ENCODE data around the gene ELL.

ELL gene

GRCh38 chr19:18442941-18443340 is 78.9 kb downstream of the ELL start:
- DNase-seq: no peak

GRCh38 chr19:18441804-18442788 is 79.8 kb downstream of the ELL start:
- DNase-seq: no peak

DNA sequence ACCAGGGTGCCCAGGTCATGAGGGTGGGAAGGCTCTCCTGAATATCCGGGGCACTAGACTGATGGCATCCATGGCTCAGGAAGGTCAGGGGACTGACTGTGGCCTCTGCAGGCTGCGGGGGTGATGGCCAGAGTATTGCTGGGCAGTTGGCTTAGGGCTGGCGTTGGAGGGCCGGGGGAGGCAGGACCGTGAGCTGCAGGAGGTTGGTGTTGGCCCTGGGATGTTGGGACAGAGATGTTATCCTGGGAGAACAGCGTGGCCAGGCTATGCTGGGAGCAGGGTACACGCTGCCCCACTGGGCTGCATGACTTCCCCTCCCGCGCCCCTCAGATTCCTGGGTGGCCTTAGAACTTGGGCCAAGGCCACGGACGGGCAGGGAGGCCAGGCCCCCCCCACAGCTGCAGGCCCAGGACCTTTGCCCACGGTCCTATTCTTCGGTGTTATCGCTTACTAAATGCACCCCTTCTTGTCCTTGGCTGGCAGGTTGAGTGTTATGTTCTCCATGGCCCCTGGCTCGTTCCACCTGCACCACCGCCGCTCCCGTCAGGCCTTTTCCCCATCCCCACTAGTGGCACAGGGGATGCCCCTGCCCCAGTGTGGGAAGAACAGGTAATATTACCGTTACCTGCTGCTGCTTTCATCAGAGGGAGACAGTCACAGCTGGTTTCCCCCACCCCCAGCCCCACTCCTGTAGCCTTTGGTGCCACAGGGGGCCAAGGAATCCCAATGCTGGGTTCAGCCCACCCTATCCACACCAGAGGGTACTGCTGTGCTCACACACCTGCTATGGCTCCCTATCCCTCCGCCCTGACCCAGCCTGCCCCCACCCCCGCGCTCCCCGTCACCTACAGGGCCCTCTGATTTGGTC is 80.7 kb downstream of the ELL start:
- DNase-seq: no peak

GRCh38 chr19:18440415-18440877 is 81.4 kb downstream of the ELL start:
- no peak for DNase-seq

- DNase-seq: no peak
These were observed 82.0 kb downstream of the ELL start for GRCh38 chr19:18439910-18440237.

DNA sequence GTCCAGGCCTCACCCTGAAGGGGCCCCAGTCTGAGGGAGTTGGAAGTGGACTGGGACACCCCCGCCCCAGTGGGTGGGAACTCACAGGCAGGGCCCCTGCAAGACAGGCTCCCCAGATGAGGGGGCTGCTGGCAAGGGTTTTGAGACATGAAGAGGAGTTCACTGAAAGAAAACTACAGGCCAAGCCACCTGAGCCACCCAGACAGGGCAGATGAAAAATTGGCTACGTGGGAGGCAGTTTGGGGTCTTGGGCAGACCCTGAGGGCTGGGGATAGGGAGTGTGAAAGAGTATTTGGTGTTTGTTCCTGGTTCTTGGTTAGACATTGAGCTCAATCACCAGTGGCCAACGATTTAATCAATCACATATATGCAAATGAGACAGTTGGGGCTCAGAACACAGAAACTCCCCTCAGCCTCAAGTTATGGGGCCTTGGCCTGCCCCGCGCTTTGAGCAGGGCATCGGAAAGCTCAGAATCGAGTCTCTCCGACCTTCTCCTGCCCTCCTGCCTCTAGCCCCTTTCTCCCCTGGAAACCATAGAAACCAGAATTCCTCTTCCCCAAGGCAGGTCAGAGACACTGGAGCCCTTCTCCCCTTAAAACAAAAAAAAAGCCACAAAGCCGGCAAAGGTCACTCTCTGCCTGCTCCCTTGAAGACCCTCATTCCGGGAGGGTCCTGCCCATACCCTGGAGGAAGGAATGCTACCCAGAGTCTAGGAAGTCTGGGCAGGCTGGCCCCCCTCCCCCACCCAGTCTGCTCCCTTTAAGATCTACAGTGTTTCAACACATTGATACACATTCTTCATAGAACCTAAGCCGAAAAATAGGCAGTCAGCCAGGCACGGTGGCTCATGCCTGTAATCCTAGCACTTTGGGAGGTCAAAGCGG is 82.6 kb downstream of the ELL start:
- DNase-seq: no peak

DNA sequence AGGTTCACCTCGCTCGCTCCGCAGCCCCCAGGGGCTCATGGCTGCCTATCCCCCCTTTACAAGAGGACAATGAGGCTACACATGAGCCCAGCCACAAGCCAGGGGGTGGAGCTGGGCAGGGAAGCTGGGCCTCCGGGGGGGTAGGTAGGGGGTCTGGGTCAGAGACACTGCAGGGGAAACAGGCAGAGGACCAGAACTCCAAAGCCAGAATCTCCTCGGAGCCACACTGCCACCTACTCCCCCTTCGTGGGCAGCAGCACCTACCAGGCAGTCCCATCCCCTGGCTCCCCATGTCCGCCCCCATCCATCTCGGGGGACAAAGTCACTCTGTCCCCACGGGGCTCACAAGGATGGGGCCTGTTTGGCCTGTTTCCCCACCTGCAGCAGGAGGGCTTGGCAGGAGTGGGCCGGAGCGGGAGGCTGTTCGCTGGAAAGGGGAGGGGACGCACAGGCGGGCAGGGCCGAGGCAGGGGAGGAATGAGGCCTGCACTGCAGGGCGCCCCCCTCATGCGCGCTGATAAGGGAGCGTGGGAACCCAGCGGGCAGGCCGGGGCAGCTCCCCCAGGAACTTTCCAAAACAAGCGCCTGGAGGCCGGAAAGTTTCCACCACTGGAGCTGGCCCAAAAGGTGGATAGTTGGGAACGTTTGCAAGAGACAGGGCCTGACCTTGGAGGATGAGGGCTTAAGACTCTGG is 83.4 kb downstream of the ELL start:
- no peak for DNase-seq

GRCh38 chr19:18437491-18438330 is 84.2 kb downstream of the ELL start, which contains the start of gene ISYNA1:
Gene ISYNA1, minus strand, starts transcription at chr19:18438133. Its CDS starts 154 bp downstream, at chr19:18437979.
- DNase-seq: no peak

DNA sequence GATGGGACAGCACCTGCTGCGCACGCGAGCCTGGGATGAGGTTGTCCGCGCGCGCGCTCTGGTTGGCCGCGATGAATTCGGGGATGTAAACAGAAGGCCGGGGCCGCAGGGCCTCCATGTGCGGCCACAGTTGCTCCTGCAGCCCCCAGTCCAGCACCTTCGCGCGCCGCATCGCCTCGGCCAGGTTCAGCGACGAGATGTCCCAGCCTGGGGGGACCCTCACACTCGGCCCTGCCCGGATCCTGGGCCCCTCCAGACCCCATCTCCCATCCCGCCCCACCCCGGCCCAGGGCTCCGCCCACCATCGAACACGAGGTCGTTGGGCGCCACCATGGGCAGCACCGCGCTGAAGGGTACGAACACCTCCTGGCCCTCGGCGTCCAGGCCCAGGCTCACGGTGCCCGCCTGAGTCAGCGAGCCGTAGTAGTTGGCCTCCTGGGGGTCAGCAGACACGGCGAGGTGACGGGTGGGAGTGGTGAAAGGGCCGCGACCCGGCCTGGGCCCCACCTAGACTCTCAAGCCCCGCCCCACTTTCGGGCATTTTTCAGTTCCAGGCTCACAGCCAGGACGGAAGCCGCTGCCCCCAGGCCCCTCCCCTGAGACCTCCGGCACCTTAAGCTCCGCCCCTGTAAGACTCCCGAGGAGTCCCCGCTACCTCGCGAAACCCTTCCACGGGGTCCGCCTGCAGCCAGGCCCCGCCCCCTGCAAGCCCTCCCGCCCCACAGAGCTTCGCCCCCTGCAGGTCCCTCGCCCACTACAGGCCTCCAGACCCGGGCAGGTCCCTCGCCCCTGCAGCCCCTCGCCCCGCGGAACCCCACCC is 85.0 kb downstream of the ELL start:
- DNase-seq: no peak

DNA sequence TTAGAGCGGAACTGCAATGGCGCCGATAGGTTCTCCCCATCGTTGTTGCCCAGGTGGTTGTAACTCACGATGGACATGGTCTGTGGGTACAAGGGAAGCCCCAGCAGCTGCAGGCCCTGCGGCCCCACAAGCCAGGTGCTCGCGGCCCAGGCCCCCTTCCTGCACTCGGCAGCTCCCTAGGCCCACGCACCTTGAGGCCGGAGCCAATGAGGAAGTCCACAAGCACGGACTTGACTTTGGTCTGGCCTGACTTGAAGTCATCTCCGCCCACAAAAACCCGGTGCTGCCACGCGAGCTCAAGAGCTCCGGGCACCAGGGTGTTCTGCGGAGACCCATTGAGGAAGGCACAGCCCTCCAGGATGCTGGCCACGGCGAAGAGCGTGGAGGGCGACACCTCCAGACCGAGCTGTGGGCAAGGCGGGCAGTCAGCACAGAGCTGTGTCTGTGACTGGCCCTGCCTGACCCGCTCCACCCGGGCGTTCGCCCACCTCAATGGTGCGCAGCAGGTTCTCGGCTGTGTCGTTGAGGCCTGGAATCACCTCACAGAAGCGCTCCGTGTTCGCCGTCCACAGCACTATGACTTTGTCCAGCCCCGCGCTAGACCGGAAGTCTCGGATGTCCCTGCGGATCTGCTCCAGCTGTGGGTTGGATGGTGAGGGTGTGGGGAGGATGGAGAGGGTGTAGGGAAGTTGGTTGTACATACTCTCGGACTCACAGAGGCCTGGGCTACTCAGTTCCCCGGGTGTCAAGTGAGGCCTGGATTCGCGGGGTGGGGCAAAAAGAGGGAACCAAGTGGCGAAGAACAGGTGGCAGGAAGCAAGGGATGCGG is 85.8 kb downstream of the ELL start:
- DNase-seq: no peak

DNA sequence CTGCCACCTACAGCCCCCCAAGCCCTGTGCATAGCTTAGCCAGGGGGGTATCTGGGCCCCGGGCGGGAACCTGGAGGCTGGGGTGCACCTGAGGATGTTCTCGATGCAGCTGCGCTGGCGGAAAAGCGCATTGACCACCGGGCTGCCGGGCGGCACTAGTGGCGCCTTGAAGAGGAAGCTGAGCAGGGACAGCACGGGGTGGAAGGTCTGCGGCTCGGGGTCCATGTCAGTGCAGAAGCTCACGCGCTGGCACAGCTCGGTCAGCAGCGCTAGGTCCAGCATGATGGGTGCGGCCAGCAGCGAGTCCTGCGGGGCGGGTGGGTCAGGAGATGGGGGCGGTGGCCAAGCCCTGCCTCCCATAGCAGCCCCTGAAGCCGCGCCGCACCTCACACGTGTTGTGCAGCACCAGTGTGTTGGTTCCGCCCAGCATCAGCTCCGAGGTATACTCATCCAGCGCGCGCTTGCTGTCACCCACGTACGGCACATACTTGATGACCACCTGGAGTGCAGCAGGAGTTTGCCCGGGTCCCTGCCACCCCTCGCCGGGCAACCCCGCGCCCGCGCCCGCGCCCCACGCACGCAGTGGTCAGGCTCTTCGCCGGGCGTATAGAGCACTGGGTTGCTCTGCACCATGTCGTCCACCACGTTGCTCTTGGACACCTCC is 86.6 kb downstream of the ELL start:
- DNase-seq: no peak

- no peak for DNase-seq
These were observed 87.3 kb downstream of the ELL start for GRCh38 chr19:18434411-18435175.

DNA sequence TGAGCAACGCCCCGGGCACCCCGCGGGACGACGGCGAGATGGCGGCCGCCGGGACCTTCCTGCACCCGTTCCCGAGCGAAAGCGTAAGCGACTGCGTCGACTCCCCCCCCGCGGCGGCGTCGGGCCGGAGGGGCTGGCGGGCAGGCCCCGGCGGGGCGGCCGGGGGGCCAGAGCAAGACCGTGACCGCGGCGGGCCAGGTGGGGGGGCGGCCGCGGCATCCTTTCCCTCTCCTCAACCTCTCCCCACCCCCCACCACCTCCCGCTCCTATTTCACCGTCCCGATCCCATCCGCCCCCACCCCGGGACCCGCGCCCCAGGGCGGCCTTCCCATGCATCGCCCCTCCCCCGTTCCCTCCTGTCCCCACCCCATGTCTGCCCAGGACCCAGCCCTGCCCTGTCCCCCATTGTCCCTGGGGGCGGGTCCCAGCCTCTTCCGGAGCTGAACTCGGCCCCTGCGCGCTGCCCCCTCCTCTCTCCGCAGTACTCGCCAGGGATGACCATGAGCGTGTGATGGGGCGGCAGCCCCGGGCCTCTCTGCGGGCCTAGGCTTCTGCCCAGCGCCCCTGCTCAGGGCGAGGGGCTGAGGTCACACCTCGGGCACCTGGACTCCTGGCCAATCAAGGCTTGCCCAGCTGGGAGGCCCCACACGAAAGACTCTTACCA is 88.0 kb downstream of the ELL start:
- no peak for DNase-seq

DNA sequence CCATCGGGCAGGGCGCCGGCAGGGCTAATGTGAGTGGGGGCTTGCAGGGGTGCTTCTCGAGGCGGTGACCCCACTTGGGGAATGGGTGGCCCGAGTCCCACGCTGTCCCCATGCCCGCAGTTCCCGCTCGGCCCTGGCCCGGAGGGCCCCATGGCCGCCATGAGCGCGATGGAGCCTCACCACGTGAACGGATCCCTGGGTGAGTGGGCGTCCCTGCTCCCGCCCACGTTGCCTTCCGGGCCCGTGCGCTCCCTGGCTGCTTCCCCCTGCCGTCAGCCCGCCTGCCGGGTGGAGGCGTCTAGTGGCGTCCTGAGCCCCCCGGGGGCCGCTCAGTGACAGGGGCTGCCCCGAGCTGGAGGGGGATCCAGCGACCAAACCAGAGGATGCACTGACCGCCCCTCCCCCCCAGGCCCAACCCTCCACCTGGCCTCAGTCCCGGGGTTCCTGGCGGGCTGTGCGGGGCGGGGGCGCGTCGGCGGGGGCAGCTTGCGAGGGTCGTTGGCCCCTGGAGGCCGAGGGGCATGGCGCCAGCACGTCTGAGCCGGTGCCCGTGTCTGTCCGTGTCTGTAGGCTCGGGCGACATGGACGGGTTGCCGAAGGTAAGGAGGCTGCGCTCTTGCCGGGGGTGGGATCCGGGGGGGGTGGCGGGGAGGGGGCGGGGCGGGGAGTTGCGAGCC is 88.7 kb downstream of the ELL start:
- no peak for DNase-seq

DNA sequence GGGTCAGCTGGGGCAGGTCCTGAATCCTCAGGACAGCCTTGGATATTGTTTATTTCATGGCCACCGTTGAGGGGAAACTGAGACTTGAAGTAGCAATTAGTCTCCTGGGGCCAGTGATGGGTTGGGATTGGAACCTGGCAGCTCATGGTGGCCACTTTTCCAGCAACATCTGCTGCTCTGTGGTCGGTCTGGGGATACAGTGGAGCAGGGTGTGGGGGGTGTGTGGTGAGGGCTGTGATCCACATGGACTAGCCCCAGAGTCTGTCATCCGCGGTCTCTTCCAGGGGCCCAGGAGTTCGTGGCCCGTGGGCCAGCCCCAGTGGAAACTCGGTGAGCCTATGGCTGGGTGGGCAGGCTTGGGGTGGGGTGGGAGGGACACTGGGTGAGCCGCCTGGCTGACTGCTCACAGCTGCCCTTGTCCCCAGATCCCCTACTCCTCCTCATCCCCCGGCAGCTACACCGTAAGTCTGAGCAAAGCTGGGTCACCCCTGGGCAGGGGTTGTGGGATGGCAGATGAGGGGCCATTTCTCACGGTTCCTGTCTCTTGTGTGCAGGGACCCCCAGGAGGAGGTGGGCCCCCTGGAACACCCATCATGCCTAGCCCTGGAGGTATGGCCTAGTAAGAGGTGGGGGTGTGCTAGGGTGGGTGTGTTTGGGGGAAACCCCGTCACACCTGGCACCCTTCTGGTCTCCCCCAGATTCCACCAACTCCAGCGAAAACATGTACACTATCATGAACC is 89.4 kb downstream of the ELL start:
- DNase-seq: no peak

All from NCI-H1417 treated with DMSO at 0.1 percent for 48 hours (cell line).